Measurements from ENCODE around the gene CACNA1I.

DNA sequence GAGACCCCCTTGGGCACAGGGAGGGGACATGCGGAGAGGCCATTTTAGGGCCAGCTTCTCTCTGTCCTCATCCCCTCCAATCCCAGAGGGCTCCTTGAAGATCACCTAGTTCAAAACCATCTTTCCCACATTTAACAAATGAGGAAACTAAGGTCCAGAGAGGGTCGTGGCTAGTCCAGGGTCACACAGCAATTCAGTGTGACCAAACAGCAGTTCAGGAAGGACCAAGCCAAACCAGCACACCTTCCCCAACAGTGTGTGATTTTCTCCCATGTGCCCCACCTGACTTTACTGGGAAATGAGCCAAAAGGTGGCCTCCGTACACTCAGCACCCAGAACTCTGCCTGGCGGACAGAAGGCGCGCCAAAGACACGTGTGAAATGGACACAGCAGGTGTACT is 51.3 kb downstream of the CACNA1I start:
- TF ChIP-seq NFIC (IDR thresholded peaks at IDR 0.05) (no peak), EP300 (IDR thresholded peaks at IDR 0.05; ENCODE audit: borderline replicate concordance) (no peak), RAD21 (IDR thresholded peaks at IDR 0.05; ENCODE audit: low read depth) (no peak)
- TF ChIP-seq, protein P1, sequence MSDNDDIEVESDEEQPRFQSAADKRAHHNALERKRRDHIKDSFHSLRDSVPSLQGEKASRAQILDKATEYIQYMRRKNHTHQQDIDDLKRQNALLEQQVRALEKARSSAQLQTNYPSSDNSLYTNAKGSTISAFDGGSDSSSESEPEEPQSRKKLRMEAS (IDR thresholded peaks at IDR 0.05), result no peak
- TF ChIP-seq, protein P2, sequence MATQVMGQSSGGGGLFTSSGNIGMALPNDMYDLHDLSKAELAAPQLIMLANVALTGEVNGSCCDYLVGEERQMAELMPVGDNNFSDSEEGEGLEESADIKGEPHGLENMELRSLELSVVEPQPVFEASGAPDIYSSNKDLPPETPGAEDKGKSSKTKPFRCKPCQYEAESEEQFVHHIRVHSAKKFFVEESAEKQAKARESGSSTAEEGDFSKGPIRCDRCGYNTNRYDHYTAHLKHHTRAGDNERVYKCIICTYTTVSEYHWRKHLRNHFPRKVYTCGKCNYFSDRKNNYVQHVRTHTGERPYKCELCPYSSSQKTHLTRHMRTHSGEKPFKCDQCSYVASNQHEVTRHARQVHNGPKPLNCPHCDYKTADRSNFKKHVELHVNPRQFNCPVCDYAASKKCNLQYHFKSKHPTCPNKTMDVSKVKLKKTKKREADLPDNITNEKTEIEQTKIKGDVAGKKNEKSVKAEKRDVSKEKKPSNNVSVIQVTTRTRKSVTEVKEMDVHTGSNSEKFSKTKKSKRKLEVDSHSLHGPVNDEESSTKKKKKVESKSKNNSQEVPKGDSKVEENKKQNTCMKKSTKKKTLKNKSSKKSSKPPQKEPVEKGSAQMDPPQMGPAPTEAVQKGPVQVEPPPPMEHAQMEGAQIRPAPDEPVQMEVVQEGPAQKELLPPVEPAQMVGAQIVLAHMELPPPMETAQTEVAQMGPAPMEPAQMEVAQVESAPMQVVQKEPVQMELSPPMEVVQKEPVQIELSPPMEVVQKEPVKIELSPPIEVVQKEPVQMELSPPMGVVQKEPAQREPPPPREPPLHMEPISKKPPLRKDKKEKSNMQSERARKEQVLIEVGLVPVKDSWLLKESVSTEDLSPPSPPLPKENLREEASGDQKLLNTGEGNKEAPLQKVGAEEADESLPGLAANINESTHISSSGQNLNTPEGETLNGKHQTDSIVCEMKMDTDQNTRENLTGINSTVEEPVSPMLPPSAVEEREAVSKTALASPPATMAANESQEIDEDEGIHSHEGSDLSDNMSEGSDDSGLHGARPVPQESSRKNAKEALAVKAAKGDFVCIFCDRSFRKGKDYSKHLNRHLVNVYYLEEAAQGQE (IDR thresholded peaks at IDR 0.05; ENCODE audit: low read depth), result no peak

Measured in Ishikawa (cell line).